Smooth muscle cell of trachea (primary cell): ENCODE data around the gene BFAR. TPM values are rescaled to one million over a fixed set of nuclear protein-coding genes. Genes with fewer than 3 reads are reported as not detected.

ENCODE experiments used
- total RNA-seq: library from RNA; depleted of rRNA; stranded (reverse); fragments of >200 nt; gene quantifications from 2 replicates; pipeline ENCODE4 v1.2.1, GENCODE V29; 2014

BFAR gene
- total RNA-seq, result 101 and 102 TPM in 2 replicates

DNA sequence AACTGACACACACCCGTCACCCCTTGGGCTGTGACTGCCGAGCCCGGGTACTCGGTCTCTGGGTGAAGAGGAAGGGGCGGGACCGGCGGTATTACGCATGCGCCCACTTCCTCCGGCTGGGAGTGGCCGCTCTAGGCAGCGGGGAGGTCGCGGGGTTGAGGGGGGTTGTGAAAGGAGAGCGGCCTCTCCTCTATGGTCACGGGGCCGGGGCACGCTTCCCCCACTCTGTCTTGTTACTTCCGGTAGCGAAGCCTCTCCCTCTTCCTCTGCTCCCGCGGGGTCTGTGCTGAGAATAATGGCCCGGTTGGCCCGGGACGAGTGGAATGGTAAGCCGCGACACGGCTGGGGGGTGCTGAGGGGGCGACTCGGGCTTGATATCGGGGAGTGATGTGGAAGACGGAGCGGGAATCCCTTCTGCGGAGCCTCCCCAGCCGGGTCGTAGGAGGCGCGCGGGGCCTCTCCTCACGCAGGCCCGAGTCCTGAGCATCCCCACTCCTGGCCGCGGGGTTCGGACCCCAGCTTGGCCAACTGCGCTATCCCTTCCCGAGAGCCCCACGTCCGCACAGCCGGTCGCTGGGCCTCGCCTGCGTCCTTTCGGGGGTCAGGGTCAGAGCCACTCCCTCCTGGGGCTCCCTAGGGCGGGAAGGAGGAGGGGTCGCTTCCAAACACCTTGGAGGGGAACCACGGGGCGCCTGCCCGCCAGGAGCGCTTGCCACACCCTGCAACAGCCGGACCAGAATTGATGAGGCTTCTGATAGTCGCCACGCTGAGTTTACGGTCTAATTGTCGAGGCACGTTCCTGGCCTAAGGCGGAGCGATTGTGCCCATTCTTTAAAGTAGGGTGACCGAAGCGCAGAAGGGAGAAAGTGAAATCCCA is at the start of gene BFAR:
Gene BFAR, plus strand, starts transcription at position 259 of the 877 bp plus-strand sequence. CDS start 11,396 bp downstream, outside the sequence.

DNA sequence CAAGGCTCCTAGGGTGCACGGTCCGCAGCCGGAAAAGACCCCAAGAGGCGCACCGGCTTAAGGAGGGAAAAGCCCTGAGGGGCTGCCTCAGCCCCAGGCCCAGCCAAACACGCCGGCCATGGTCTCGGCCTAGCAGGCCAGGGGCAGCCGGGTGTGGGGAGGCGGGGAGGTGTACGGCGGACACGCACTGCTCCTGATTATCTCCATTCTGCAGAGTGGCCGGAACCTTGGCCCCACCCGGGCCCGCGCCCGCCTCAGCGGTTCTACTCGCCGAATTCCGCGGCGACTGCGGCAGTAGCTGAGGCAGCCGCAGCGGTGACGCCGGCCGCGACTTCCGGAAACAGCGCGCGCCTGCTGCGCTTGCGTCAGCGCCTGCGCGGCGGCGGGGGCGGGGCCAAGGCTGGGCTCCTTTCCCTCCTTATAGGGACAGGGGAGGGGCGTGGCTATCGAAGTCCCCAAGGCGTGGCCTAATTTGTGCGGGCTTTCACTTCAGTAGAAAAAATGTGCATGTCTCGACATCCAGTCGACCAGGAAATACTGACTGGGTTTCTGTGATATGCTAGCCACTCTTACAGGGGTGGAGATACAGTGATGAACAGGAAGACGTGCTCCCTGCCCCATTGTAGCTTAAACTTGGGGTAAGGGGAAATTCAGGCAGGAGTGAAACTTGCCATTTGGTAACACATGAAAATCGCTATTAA is 2.7 kb upstream of the BFAR start, which contains the start of gene PARN:
Gene PARN, minus strand, starts transcription at position 342 of the 701 bp plus-strand sequence. Its CDS starts 135 bp downstream, at position 207.

GRCh38 chr16:14694129-14694528 is 61.4 kb downstream of the BFAR start, which contains the start of gene PLA2G10:
PLA2G10 (minus strand) TSS chr16:14694308; CDS start chr16:14694229, 79 bp downstream.

DNA sequence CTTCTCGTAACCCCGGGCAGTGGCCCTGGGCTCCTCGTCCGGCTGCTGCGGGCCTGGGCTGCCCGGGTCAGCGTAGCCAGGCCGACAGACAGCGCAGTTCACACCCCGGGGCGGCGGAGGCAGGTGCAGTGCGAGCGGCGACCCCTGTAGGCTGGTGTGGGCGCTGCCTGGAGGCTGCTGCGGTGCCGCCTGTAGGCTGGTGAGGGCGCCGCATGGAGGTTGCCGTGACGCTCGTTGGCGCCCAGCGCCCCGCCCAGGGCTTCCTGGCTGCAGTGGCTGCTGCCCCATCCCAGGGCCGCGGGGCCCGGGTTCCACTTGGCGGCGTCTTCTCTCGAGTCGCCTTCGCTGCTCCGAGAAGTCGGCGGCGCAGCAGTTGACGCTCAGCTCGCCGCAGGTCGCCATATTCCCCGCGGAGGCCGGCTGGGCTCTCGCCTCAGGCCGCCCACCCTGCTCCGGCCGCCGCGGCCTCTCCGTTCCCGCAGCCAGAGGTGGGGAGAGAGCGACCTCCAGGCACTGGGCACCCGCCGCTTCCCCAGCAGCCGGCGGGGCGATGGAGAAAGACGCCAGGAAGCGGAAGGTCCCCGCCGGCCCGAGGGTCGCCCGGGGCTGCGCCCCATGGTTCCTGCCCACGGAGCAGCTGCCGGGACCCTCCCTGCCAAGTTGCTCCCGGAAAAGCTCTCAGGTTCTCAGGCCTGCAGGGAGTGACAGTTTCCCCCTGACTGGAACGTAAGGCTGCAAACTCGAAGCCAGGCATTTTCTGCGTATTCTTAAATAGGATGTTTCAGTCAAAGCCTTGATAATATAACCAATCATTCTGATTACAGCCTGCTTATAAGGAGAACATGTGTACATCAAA is 70.6 kb downstream of the BFAR start, which contains the start of gene NPIPA3:
Gene NPIPA3, plus strand, starts transcription at position 256 of the 856 bp plus-strand sequence. CDS start 5,533 bp downstream, outside the sequence.

Other genes with a start within 250 kb of the BFAR start
- gene PARN, start 2.7 kb upstream of the BFAR start, total RNA-seq, result 32.3 and 41.6 TPM in 2 replicates
- gene PLA2G10, start 61.4 kb downstream of the BFAR start, total RNA-seq, result not detected in 2 replicates
- 0.33 and 1.2 TPM in 2 replicates for gene NPIPA3, start 70.5 kb downstream of the BFAR start, total RNA-seq
- gene NPIPA2, start 109.6 kb downstream of the BFAR start, total RNA-seq, result 0.33 and 1.2 TPM in 2 replicates
- gene NOMO1, start 200.8 kb downstream of the BFAR start, total RNA-seq, result 122 and 148 TPM in 2 replicates